K562 (cell line): ENCODE results near the gene NOTCH1. TPM values are rescaled to one million over a fixed set of nuclear protein-coding genes. Genes with fewer than 3 reads are reported as not detected.

Experiments
- AFF1 ChIP-seq, 2 experiments: fragments of 450-650 bp; IDR thresholded peaks; 2 replicates each; pipeline ENCODE4 v1.6.1; 2018; ENCODE audit warnings: mild to moderate bottlenecking in 2 of 2, low read depth in 1 of 2; ENCODE audit not compliant: partially characterized antibody in 2 of 2
- ATF6 ChIP-seq: sonication (generic); formaldehyde crosslinking; IDR thresholded peaks from 2 replicates; pipeline ENCODE4 v1.4.0; 2020; ENCODE audit warnings: mild to moderate bottlenecking, missing genetic modification reagents
- ATF7 ChIP-seq: fragments of 450-650 bp; IDR thresholded peaks from 2 replicates; pipeline ENCODE4 v1.7.1; 2014; ENCODE audit warnings: mild to moderate bottlenecking, moderate library complexity
- BCOR ChIP-seq: fragments of 450-650 bp; IDR thresholded peaks from 2 replicates; pipeline ENCODE4 v1.6.1; 2016
- CBX3 ChIP-seq, 2 experiments: IDR thresholded peaks; 1 replicate in 1 of 2; 2 replicates in 1 of 2; pipeline ENCODE4 v1.6.1; 2012; ENCODE audit warnings: inconsistent platforms in 2 of 2, low read length in 2 of 2, borderline replicate concordance in 1 of 2, control low read depth in 1 of 2
- CREB3L1 ChIP-seq: fragments of 450-650 bp; IDR thresholded peaks from 2 replicates; pipeline ENCODE4 v1.6.1; 2014; ENCODE audit warnings: low read depth, mild to moderate bottlenecking, moderate library complexity, borderline replicate concordance
- HMG20A ChIP-seq: fragments of 450-650 bp; formaldehyde crosslinking; conservative IDR thresholded peaks from 2 replicates; pipeline ENCODE4 v1.4.0; 2020; ENCODE audit warnings: mild to moderate bottlenecking, mixed read lengths
- ILK ChIP-seq: fragments of 450-650 bp; IDR thresholded peaks from 2 replicates; pipeline ENCODE4 v1.6.1; 2016; ENCODE audit warnings: missing genetic modification characterization, low read depth, mild to moderate bottlenecking, missing compliant biosample characterization, moderate library complexity, borderline replicate concordance
- KDM4B ChIP-seq, 2 experiments: fragments of 450-650 bp in 1 of 2; sonication (generic) in 1 of 2; IDR thresholded peaks; 2 replicates each; pipeline ENCODE4 v1.6.1; 2016 to 2017; ENCODE audit warnings: borderline replicate concordance in 2 of 2, antibody characterized with exemption in 1 of 2, low read depth in 1 of 2, mild to moderate bottlenecking in 1 of 2
- KHSRP ChIP-seq: fragments of 450-650 bp; IDR thresholded peaks from 2 replicates; pipeline ENCODE4 v1.6.1; 2017
- KLF1 ChIP-seq: fragments of 450-650 bp; IDR thresholded peaks from 2 replicates; pipeline ENCODE4 v1.6.1; 2016; ENCODE audit warnings: missing genetic modification characterization, missing compliant biosample characterization
- PHF20 ChIP-seq: fragments of 450-650 bp; IDR thresholded peaks from 2 replicates; pipeline ENCODE4 v1.6.1; 2018; ENCODE audit not compliant: partially characterized antibody
- SNAPC5 ChIP-seq: fragments of 250-450 bp; sonication (Bioruptor Pico); IDR thresholded peaks from 2 replicates; pipeline ENCODE4 v1.8.0; 2021; ENCODE audit warnings: moderate library complexity, mild to moderate bottlenecking, inconsistent platforms
- STAG1 ChIP-seq: sonication (generic); formaldehyde crosslinking; IDR thresholded peaks from 2 replicates; pipeline ENCODE4 v1.5.0; 2020; ENCODE audit warnings: missing genetic modification reagents, borderline replicate concordance
- TAF1 ChIP-seq: IDR thresholded peaks from 2 replicates; pipeline ENCODE4 v1.6.1; 2011; ENCODE audit warnings: mild to moderate bottlenecking, low read length, moderate library complexity; ENCODE audit not compliant: insufficient read depth, control insufficient read depth, severe bottlenecking; ENCODE audit errors: extremely low read depth
- TCF7L2 ChIP-seq: fragments of 150-350 bp; IDR thresholded peaks from 2 replicates; pipeline ENCODE4 v1.6.1; 2016; ENCODE audit warnings: low read depth, mild to moderate bottlenecking, low read length, moderate library complexity
- ZBTB9 ChIP-seq: fragments of 450-650 bp; formaldehyde crosslinking; IDR thresholded peaks from 2 replicates; pipeline ENCODE4 v1.4.0; 2020; ENCODE audit warnings: mild to moderate bottlenecking, moderate library complexity
- ZKSCAN1 ChIP-seq: fragments of 150-350 bp; IDR thresholded peaks from 2 replicates; pipeline ENCODE4 v1.6.1; 2016; ENCODE audit warnings: low read depth, low read length
- ZNF408 ChIP-seq: fragments of 250-450 bp; sonication (Bioruptor Pico); IDR thresholded peaks from 2 replicates; pipeline ENCODE4 v1.4.0; 2020; ENCODE audit warnings: low read depth, mild to moderate bottlenecking, moderate library complexity
- ZNF717 ChIP-seq: fragments of 250-450 bp; sonication (Bioruptor Pico); IDR thresholded peaks from 2 replicates; pipeline ENCODE4 v1.5.0; 2021
- ZSCAN29 ChIP-seq: fragments of 450-650 bp; IDR thresholded peaks from 2 replicates; pipeline ENCODE4 v1.6.1; 2017
- polyA plus RNA-seq, 8 experiments: library from polyadenylated mRNA; depleted of rRNA in 4 of 8; stranded (reverse) in 5 of 8; unstranded in 3 of 8; fragments of >200 nt; fragmentation: Nextera tagmentation in 2 of 8; fragmentation: Illumina TruSeq in 1 of 8; extraction: Ambion mirVana in 2 of 8; extraction: Trizol in 1 of 8; gene quantifications; 2 replicates each; pipeline versions ENCODE4 v1.2.1 to v1.2.3, GENCODE V29; 2011 to 2014; ENCODE audit warnings: inconsistent platforms in 1 of 8, missing spikeins in 1 of 8
- total RNA-seq, 7 experiments: library from RNA; depleted of rRNA in 6 of 7; stranded (reverse); fragments of >200 nt in 6 of 7; fragmentation: Illumina TruSeq in 2 of 7; extraction: Trizol in 2 of 7; gene quantifications; 2 replicates each; pipeline versions ENCODE4 v1.2.1 to v1.2.3, GENCODE V29; 2011 to 2021; ENCODE audit warnings: low replicate concordance in 1 of 7

NOTCH1 gene
- total and polyA plus RNA-seq, 9 of the 15 experiments (the other 6 are each of a cell fraction or from before 2014, with no cell fraction given): 0.03 to 31.4 (median 2.3) TPM

GRCh38 chr9:136445799-136446198, 100.0 kb downstream of the NOTCH1 start (continued):
- TF ChIP-seq KLF1 (tag) (no peak), BCOR (peak; percentile 77), ZNF717 (no peak), ILK (tag) (no peak), ZNF408 (no peak), TCF7L2 (no peak), KHSRP (no peak), ZBTB9 (CRISPR knock-in tag) (no peak), KDM4B (IDR thresholded peaks at IDR 0.05; ENCODE audit: borderline replicate concordance in 2 of 2, low read depth in 1 of 2) (no peak), SNAPC5 (CRISPR knock-in tag) (no peak), ATF6 (CRISPR knock-in tag) (no peak), CBX3 (IDR thresholded peaks at IDR 0.05; ENCODE audit: borderline replicate concordance in 1 of 2, low read length in 2 of 2) (no peak), TAF1 (no peak), CREB3L1 (no peak), HMG20A (no peak), PHF20 (no peak), ATF7 (no peak), AFF1 (IDR thresholded peaks at IDR 0.05; ENCODE audit: low read depth in 1 of 2, partially characterized antibody in 2 of 2) (no peak), STAG1 (CRISPR knock-in tag) (no peak), ZSCAN29 (no peak), ZKSCAN1 (no peak)
